ENCODE measurements around the gene TMED10. TPM values are rescaled to one million over a fixed set of nuclear protein-coding genes. Genes with fewer than 3 reads are reported as not detected.
A peak's percentile ranks its signal among the peaks of the same experiment; 100 is the strongest.

The TMED10 gene
- polyA plus RNA-seq, 2 of the 4 experiments (the other 2 are of a cell fraction), result 290 to 354 TPM

GRCh38 chr14:75088566-75089373, 87.6 kb downstream of the TMED10 start:
- POLR2A ChIA-PET, result interaction anchor here (1.3 to 1.4 kb wide), 2 partner anchors 19 to 207 kb away, joined by 3 to 6 read pairs; partner anchors contain the start of gene ZC2HC1C
- peak; percentile 90 to 94 for ATAC-seq

GRCh38 chr14:75088153-75088552, 88.3 kb downstream of the TMED10 start:
- POLR2A ChIA-PET, result interaction anchor here (1.3 to 1.4 kb wide), 2 partner anchors 19 to 207 kb away, joined by 3 to 6 read pairs; partner anchors contain the start of gene ZC2HC1C
- CTCF ChIA-PET, result interaction anchor here (0.5 to 13.1 kb wide), 73 partner anchors 9 to 482 kb away, joined by 3 to 148 read pairs (median 6); partner anchors contain the start of genes ACYP1, EIF2B2, MLH3 and PGF
- Histone ChIP-seq H3K27ac (no peak overlapping the region), H3K9me3 (no peaks in the 10 kb centered on the region), H3K4me3 (no peak overlapping the region), H3K4me2 (no peak overlapping the region), H3K4me1 (no peaks in the 10 kb centered on the region)
- TF ChIP-seq HOXA7 (CRISPR knock-in tag; IDR thresholded peaks at IDR 0.05) (no peak), MAFK (IDR thresholded peaks at IDR 0.05; ENCODE audit: partially characterized antibody) (peak; percentile 63), GATA3 (IDR thresholded peaks at IDR 0.05; ENCODE audit: borderline replicate concordance) (no peak), ZSCAN20 (CRISPR knock-in tag; IDR thresholded peaks at IDR 0.05) (no peak), CBX2 (IDR thresholded peaks at IDR 0.05; ENCODE audit: borderline replicate concordance, low read depth) (no peak)
- no peak for DNase-seq (ENCODE audit: low read depth in 1 of 2, low spot score in 1 of 2)
- 54% methylated on average over 2 of the region's 2 CpGs for WGBS (ENCODE audit: missing lambda C conversion rate)
- FAIRE-seq, result no peak
- peak in 1 of 2 experiments; percentile 40; a peak in 3 of 6 replicates for ATAC-seq

More at GRCh38 chr14:75088566-75089373, 87.6 kb downstream of the TMED10 start:
- Histone ChIP-seq H3K4me2 (no peak overlapping the region), H3K27ac (no peak overlapping the region), H3K9me3 (no peaks in the 10 kb centered on the region), H3K4me3 (no peak overlapping the region), H3K4me1 (no peaks in the 10 kb centered on the region)
- peak; percentile 43 to 63 for DNase-seq (ENCODE audit: low read depth in 1 of 2, low spot score in 1 of 2)
- CTCF ChIA-PET, result interaction anchor here (0.6 to 13.1 kb wide), 78 partner anchors 8 to 483 kb away, joined by 3 to 148 read pairs (median 6); partner anchors contain the start of genes ACYP1, EIF2B2, MLH3 and PGF
- no peak for FAIRE-seq
- TF ChIP-seq FOSL2 (IDR thresholded peaks at IDR 0.05), result no peak
- no peak for TF ChIP-seq FOSL2 (CRISPR knock-in tag; IDR thresholded peaks at IDR 0.05)
- TF ChIP-seq PHF8 (IDR thresholded peaks at IDR 0.05; ENCODE audit: borderline replicate concordance, low read depth), result no peak
- no peak for TF ChIP-seq CBX8 (IDR thresholded peaks at IDR 0.05)
- peak; percentile 65 for TF ChIP-seq SMC3 (IDR thresholded peaks at IDR 0.05)
- no peak for TF ChIP-seq FOXS1 (CRISPR knock-in tag; IDR thresholded peaks at IDR 0.05)
- peak; percentile 86 for TF ChIP-seq CTCF (IDR thresholded peaks at IDR 0.05)
- TF ChIP-seq RAD21 (conservative IDR thresholded peaks at IDR 0.05 in 1 of 2, IDR thresholded peaks at IDR 0.05 in 1 of 2), result peak; percentile 84 to 93
- 53% methylated on average over 7 of the region's 7 CpGs for WGBS (ENCODE audit: missing lambda C conversion rate)

- Histone ChIP-seq H3K4me3 (no peak overlapping the region), H3K4me1 (no peaks in the 10 kb centered on the region), H3K9me3 (no peaks in the 10 kb centered on the region), H3K27ac (no peak overlapping the region), H3K4me2 (no peak overlapping the region)
- 67% methylated on average over 5 of the region's 5 CpGs for WGBS (ENCODE audit: missing lambda C conversion rate)
- ChIA-PET CTCF (interaction anchor here (0.6 to 13.1 kb wide), 7 partner anchors 10 to 469 kb away, joined by 3 to 148 read pairs (median 5); partner anchors contain the start of genes ACYP1 and ZC2HC1C), POLR2A (no interaction called here)
- FAIRE-seq (no peak), DNase-seq (ENCODE audit: low read depth in 1 of 2, low spot score in 1 of 2) (no peak), ATAC-seq (peak; percentile 59 to 66; a peak in 3 of 6 replicates)
- TF ChIP-seq FOSB (CRISPR knock-in tag; IDR thresholded peaks at IDR 0.05), result no peak
- TF ChIP-seq POLR2AphosphoS2 (conservative IDR thresholded peaks at IDR 0.05; ENCODE audit: low read length), result no peak
- TF ChIP-seq HES2 (IDR thresholded peaks at IDR 0.05), result no peak
- TF ChIP-seq RAD21 (conservative IDR thresholded peaks at IDR 0.05 in 1 of 2, IDR thresholded peaks at IDR 0.05 in 1 of 2), result peak in 1 of 2 experiments; percentile 38; a peak in 2 of 5 replicates
- no peak for TF ChIP-seq MAX (IDR thresholded peaks at IDR 0.05)
- TF ChIP-seq CTCF (IDR thresholded peaks at IDR 0.05), result peak; percentile 33; the same call in 2 of the 3 replicates
- no peak for TF ChIP-seq CBX8 (IDR thresholded peaks at IDR 0.05)
These were observed 91.9 kb downstream of the TMED10 start for GRCh38 chr14:75084513-75084912.

All from A549 (cell line).